Astrocyte of the spinal cord (primary cell): Measurements from ENCODE around the gene PSG5.
"Not testable (repeated sequence)": the region's sequence is repeated elsewhere in the genome, so short reads cannot be mapped to it uniquely, and the experiment has no call there.

Source experiments
- DNase-seq: peaks from one replicate; pipeline ENCODE4 v3.0.0; 2011; ENCODE audit warnings: low read depth, low spot score
- H3K4me3 ChIP-seq: 2 replicates; pipeline ENCODE4 v1.5.1; 2011; ENCODE audit warnings: low read depth, mild to moderate bottlenecking, low read length, moderate library complexity
- CTCF ChIP-seq: IDR thresholded peaks from 2 replicates; pipeline ENCODE4 v1.5.1; 2012; ENCODE audit warnings: low read depth, mild to moderate bottlenecking, low read length, inconsistent platforms
- in situ Hi-C: cut with HindIII; loops from 2 replicates; pipeline ENCODE4 v1.10.0; 2017; ENCODE audit warnings: low sequenced_read_pairs

PSG5 gene

GRCh38 chr19:43165906-43166305, 20.4 kb downstream of the PSG5 start:
- H3K4me3 ChIP-seq, DNase-seq, in situ Hi-C loops: not testable (repeated sequence)

- in situ Hi-C loops, DNase-seq, H3K4me3 ChIP-seq: not testable (repeated sequence)
Measured at GRCh38 chr19:43163135-43163534, 23.2 kb downstream of the PSG5 start.

GRCh38 chr19:43162261-43162660, 24.1 kb downstream of the PSG5 start:
- H3K4me3 ChIP-seq, in situ Hi-C loops: not testable (repeated sequence)

GRCh38 chr19:43152214-43152613, 34.1 kb downstream of the PSG5 start:
- no peak for DNase-seq
- no peak for TF ChIP-seq CTCF
- H3K4me3 ChIP-seq, result no peak overlapping the region
- in situ Hi-C loops, result no loop called here

More at GRCh38 chr19:43162261-43162660, 24.1 kb downstream of the PSG5 start:
- DNase-seq, result not testable (repeated sequence)

- H3K4me3 ChIP-seq, in situ Hi-C loops: not testable (repeated sequence)
- peak; percentile 19 for DNase-seq
Measured at GRCh38 chr19:43149788-43150187, 36.5 kb downstream of the PSG5 start.

GRCh38 chr19:43148233-43148632, 38.1 kb downstream of the PSG5 start:
- no peak for TF ChIP-seq CTCF
- DNase-seq, result peak; percentile 62
- in situ Hi-C loops, result no loop called here
- no peak overlapping the region for H3K4me3 ChIP-seq

- DNase-seq, in situ Hi-C loops, H3K4me3 ChIP-seq: not testable (repeated sequence)
Measured at GRCh38 chr19:43141763-43142162, 44.6 kb downstream of the PSG5 start.

- no peak for DNase-seq
- in situ Hi-C loops, result no loop called here
Measured at GRCh38 chr19:43132696-43133095, 53.6 kb downstream of the PSG5 start.

GRCh38 chr19:43131281-43131842, 55.0 kb downstream of the PSG5 start:
- H3K4me3 ChIP-seq, DNase-seq, in situ Hi-C loops: not testable (repeated sequence)

More at GRCh38 chr19:43132696-43133095, 53.6 kb downstream of the PSG5 start:
- no peak for TF ChIP-seq CTCF
- H3K4me3 ChIP-seq, result no peak overlapping the region

- DNase-seq, in situ Hi-C loops, H3K4me3 ChIP-seq: not testable (repeated sequence)
Measured at GRCh38 chr19:43129197-43129596, 57.1 kb downstream of the PSG5 start.

- peak; percentile 38 for DNase-seq
- in situ Hi-C loops, H3K4me3 ChIP-seq: not testable (repeated sequence)
Measured at GRCh38 chr19:43127336-43127735, 59.0 kb downstream of the PSG5 start.
